Pancreas (tissue), 10 donors: ENCODE results near the gene OR52H1. TPM values are rescaled to one million over a fixed set of nuclear protein-coding genes. Genes with fewer than 3 reads are reported as not detected.

Source experiments
- ATAC-seq, 4 donors: fragments of 200-7000 bp; cut with Tn5 transposase; one replicate each; pipeline versions ENCODE4 v1.8.0 to v1.9.1; 2020; ENCODE audit warnings: mild to moderate bottlenecking in 4 of 4, moderate library complexity in 4 of 4
- DNase-seq, 6 donors: peaks; one replicate each; pipeline ENCODE4 v3.0.0-alpha.2; 2020
- FAIRE-seq: peaks from 2 replicates; lab custom pipeline; 2012; peaks lifted over from hg19 to GRCh38; lab: Jason Lieb, UNC
- H3K27ac ChIP-seq, 4 donors: fragments of 200-600 bp; sonication (generic); 1 replicate in 3 of 4; 2 replicates in 1 of 4; pipeline versions ENCODE4 v1.5.0 to v1.8.0; 2020
- H3K27me3 ChIP-seq, 4 donors: fragments of 200-600 bp; one replicate each; pipeline ENCODE4 v1.8.0; 2021
- H3K36me3 ChIP-seq, 3 donors: fragments of 200-600 bp; sonication (generic) in 1 of 3; one replicate each; pipeline versions ENCODE4 v1.5.0 to v1.8.0; 2020 to 2021
- H3K4me1 ChIP-seq, 3 donors: fragments of 200-600 bp; one replicate each; pipeline ENCODE4 v1.8.0; 2021
- H3K4me3 ChIP-seq, 4 donors: fragments of 200-600 bp; sonication (generic) in 2 of 4; one replicate each; pipeline versions ENCODE4 v1.5.0 to v1.8.0; 2020 to 2021
- H3K9me3 ChIP-seq, 4 donors: fragments of 200-600 bp; one replicate each; pipeline ENCODE4 v1.8.0; 2021
- CTCF ChIP-seq, 4 donors: fragments of 200-600 bp; sonication (generic) in 3 of 4; IDR thresholded peaks; one replicate each; pipeline versions ENCODE4 v1.5.0 to v1.8.0; 2021; ENCODE audit warnings: antibody characterized with exemption in 4 of 4
- WGBS, 2 donors: extraction: QIAGEN DNeasy Blood & Tissue Kit; methylation state at CpG; one replicate each; pipeline ENCODE4 v1.1.7; 2013; 5-methylcytosine and 5-hydroxymethylcytosine counted together
- intact Hi-C, 3 donors: fragments of 100-400 bp; cut with DNase I; formaldehyde crosslinking; loops; one replicate each; pipeline versions ENCODE4 v1.11.1 to v1.14.2; 2022
- polyA plus RNA-seq, 2 donors: library from polyadenylated mRNA; stranded (reverse); fragments of 200-250 nt; gene quantifications; one replicate each; pipeline ENCODE4 v1.2.3, GENCODE V29; 2013
- total RNA-seq, 6 donors: library from RNA; stranded (reverse); fragmentation: NEBNext Ultra II Directional in 4 of 6; extraction: Animal tissue kit (Norgen Biotek cat#: 25700) in 4 of 6; gene quantifications; one replicate each; pipeline versions ENCODE4 v1.2.1 to v1.2.4, GENCODE V29; 2021 to 2023
- donor health status: healthy with polysubstance abuse.
- donor health status: DM: no; HTN: no; CAD: no; lungs with moderate emphysema.
- donor health status: DM: no; HTN: no; CAD: no.
- donor health status: control.
- donor health status: control.
- donor health status: Bipolar disorder and iron deficiency.
- donor health status: DM: yes; HTN: yes; CAD: no.
- donor health status: DM: no; HTN: no; CAD: no.
- donor health status: DM: no; HTN: no; CAD: no.
- donor health status: DM: yes; HTN: yes; CAD: no.

OR52H1 gene
- total and polyA plus RNA-seq, 8 donors = 0.17 to 0.31 (median 0.25) TPM; not detected in 4

GRCh38 chr11:5553343-5553742, 5.0 kb upstream of the OR52H1 start:
- ATAC-seq (no peak), FAIRE-seq (no peak), DNase-seq (no peak)
- Histone ChIP-seq H3K36me3 (no peaks in the 10 kb centered on the region), H3K27me3 (no peaks in the 10 kb centered on the region), H3K4me3 (no peak overlapping the region), H3K4me1 (no peaks in the 10 kb centered on the region), H3K9me3 (no peaks in the 10 kb centered on the region), H3K27ac (no peak overlapping the region)
- intact Hi-C loops = no loop called here
- no peak for TF ChIP-seq CTCF (IDR thresholded peaks at IDR 0.05)

GRCh38 chr11:5550440-5551095, 2.2 kb upstream of the OR52H1 start:
- 64 to 74% methylated on average over 5 of the region's 5 CpGs for WGBS, 2 donors
- H3K27me3 ChIP-seq = no peaks in the 10 kb centered on the region
- FAIRE-seq (no peak), DNase-seq (no peak), ATAC-seq (no peak)
- H3K4me1 ChIP-seq = no peaks in the 10 kb centered on the region
- H3K4me3 ChIP-seq = no peak overlapping the region
- no peak for TF ChIP-seq CTCF (IDR thresholded peaks at IDR 0.05)
- no peak overlapping the region for H3K27ac ChIP-seq
- intact Hi-C loops = no loop called here
- no peaks in the 10 kb centered on the region for H3K9me3 ChIP-seq
- no peaks in the 10 kb centered on the region for H3K36me3 ChIP-seq

GRCh38 chr11:5547982-5548381, 358 bp downstream of the OR52H1 start:
- DNase-seq (no peak), FAIRE-seq (no peak), ATAC-seq (no peak)
- H3K36me3 ChIP-seq = no peaks in the 10 kb centered on the region
- no peaks in the 10 kb centered on the region for H3K27me3 ChIP-seq
- no peaks in the 10 kb centered on the region for H3K4me1 ChIP-seq
- intact Hi-C loops = no loop called here
- H3K9me3 ChIP-seq = no peaks in the 10 kb centered on the region
- H3K27ac ChIP-seq = no peak overlapping the region
- no peak overlapping the region for H3K4me3 ChIP-seq
- 90 to 97% methylated on average over 1 of the region's 1 CpG for WGBS, 2 donors
- TF ChIP-seq CTCF (IDR thresholded peaks at IDR 0.05) = no peak

GRCh38 chr11:5546457-5546856, 1.9 kb downstream of the OR52H1 start:
- 56 to 66% methylated on average over 3 of the region's 3 CpGs for WGBS, 2 donors
- Histone ChIP-seq H3K27me3 (no peaks in the 10 kb centered on the region), H3K4me1 (no peaks in the 10 kb centered on the region), H3K27ac (no peak overlapping the region), H3K9me3 (no peaks in the 10 kb centered on the region), H3K36me3 (no peaks in the 10 kb centered on the region), H3K4me3 (no peak overlapping the region)
- FAIRE-seq (no peak), ATAC-seq (no peak), DNase-seq (no peak)
- TF ChIP-seq CTCF (IDR thresholded peaks at IDR 0.05) = no peak
- intact Hi-C loops = no loop called here

GRCh38 chr11:5541427-5541826, 6.9 kb downstream of the OR52H1 start:
- Histone ChIP-seq H3K4me1 (no peaks in the 10 kb centered on the region), H3K27me3 (no peaks in the 10 kb centered on the region), H3K36me3 (no peaks in the 10 kb centered on the region), H3K9me3 (no peaks in the 10 kb centered on the region), H3K27ac (no peak overlapping the region), H3K4me3 (no peak overlapping the region)
- ATAC-seq = no peak
- FAIRE-seq = no peak
- TF ChIP-seq CTCF (IDR thresholded peaks at IDR 0.05) = no peak
- intact Hi-C loops = no loop called here
- WGBS, 2 donors = 16 to 22% methylated on average over 1 of the region's 1 CpG
- no peak for DNase-seq
